HL-60 (cell line): ENCODE measurements around the gene NYNRIN.

Experiments used
- DNase-seq, 2 experiments: peaks; one replicate each; pipeline ENCODE4 v3.0.0-alpha.2; 2010 to 2020; ENCODE audit warnings: low read depth in 1 of 2, low spot score in 1 of 2
- H3K27ac ChIP-seq: fragments of 250-450 bp; sonication (Bioruptor Pico); replicated peaks from 2 replicates; pipeline ENCODE4 v1.5.1; 2020; ENCODE audit warnings: mild to moderate bottlenecking, moderate library complexity
- H3K27me3 ChIP-seq: fragments of 250-450 bp; sonication (Bioruptor Pico); 2 replicates; pipeline ENCODE4 v1.5.1; 2021; ENCODE audit warnings: mild to moderate bottlenecking, moderate library complexity; ENCODE audit not compliant: insufficient read depth, poor library complexity, severe bottlenecking
- H3K4me3 ChIP-seq: replicated peaks from 2 replicates; pipeline ENCODE4 v1.5.1; 2011; ENCODE audit warnings: mild to moderate bottlenecking, control low read depth, low read length; ENCODE audit not compliant: insufficient read depth
- GABPA ChIP-seq: IDR thresholded peaks from 2 replicates; pipeline ENCODE4 v1.6.1; 2012; ENCODE audit warnings: low read depth
- POLR2AphosphoS5 ChIP-seq: IDR thresholded peaks from 2 replicates; pipeline ENCODE4 v1.6.1; 2012; ENCODE audit warnings: low read depth
- SPI1 ChIP-seq: IDR thresholded peaks from 2 replicates; pipeline ENCODE4 v1.6.1; 2012; ENCODE audit warnings: low read depth, mild to moderate bottlenecking, borderline replicate concordance
- TF ChIP-seq, protein P1 (sequence below): IDR thresholded peaks from 2 replicates; pipeline ENCODE4 v1.6.1; 2012; ENCODE audit warnings: low read depth; ENCODE audit not compliant: insufficient replicate concordance
- TF ChIP-seq, protein P2 (sequence below): IDR thresholded peaks from one replicate; pipeline ENCODE4 v1.5.1; 2011; ENCODE audit warnings: low read length, control low read depth, inconsistent platforms; ENCODE audit not compliant: insufficient read depth

The NYNRIN gene

DNA sequence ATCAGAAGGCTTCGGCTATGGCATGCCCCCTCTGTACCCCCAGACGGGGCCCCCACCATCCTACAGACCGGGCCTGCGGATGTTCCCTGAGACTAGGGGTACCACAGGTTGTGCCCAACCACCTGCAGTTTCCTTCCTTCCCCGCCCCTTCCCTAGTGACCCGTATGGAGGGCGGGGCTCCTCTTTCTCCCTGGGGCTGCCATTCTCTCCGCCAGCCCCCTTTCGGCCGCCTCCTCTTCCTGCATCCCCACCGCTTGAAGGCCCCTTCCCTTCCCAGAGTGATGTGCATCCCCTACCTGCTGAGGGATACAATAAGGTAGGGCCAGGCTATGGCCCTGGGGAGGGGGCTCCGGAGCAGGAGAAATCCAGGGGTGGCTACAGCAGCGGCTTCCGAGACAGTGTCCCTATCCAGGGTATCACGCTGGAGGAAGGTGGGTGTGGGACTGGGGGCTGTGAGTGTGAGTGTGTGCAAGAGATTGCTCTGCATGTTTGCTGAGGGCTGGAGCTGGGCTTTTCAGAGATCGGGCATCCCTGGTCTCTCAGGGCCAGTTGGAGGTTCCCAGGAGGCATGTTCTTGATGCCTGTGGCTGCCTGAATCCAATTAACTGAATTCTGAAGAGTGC lies 22.2 kb upstream of the NYNRIN start:
- no peak overlapping the region for H3K27ac ChIP-seq
- DNase-seq = no peak
- H3K4me3 ChIP-seq = no peak overlapping the region
- no peaks in the 10 kb centered on the region for H3K27me3 ChIP-seq
- TF ChIP-seq GABPA (no peak), SPI1 (no peak), POLR2AphosphoS5 (no peak)
- TF ChIP-seq, protein P1, sequence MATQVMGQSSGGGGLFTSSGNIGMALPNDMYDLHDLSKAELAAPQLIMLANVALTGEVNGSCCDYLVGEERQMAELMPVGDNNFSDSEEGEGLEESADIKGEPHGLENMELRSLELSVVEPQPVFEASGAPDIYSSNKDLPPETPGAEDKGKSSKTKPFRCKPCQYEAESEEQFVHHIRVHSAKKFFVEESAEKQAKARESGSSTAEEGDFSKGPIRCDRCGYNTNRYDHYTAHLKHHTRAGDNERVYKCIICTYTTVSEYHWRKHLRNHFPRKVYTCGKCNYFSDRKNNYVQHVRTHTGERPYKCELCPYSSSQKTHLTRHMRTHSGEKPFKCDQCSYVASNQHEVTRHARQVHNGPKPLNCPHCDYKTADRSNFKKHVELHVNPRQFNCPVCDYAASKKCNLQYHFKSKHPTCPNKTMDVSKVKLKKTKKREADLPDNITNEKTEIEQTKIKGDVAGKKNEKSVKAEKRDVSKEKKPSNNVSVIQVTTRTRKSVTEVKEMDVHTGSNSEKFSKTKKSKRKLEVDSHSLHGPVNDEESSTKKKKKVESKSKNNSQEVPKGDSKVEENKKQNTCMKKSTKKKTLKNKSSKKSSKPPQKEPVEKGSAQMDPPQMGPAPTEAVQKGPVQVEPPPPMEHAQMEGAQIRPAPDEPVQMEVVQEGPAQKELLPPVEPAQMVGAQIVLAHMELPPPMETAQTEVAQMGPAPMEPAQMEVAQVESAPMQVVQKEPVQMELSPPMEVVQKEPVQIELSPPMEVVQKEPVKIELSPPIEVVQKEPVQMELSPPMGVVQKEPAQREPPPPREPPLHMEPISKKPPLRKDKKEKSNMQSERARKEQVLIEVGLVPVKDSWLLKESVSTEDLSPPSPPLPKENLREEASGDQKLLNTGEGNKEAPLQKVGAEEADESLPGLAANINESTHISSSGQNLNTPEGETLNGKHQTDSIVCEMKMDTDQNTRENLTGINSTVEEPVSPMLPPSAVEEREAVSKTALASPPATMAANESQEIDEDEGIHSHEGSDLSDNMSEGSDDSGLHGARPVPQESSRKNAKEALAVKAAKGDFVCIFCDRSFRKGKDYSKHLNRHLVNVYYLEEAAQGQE = no peak
- TF ChIP-seq, protein P2, sequence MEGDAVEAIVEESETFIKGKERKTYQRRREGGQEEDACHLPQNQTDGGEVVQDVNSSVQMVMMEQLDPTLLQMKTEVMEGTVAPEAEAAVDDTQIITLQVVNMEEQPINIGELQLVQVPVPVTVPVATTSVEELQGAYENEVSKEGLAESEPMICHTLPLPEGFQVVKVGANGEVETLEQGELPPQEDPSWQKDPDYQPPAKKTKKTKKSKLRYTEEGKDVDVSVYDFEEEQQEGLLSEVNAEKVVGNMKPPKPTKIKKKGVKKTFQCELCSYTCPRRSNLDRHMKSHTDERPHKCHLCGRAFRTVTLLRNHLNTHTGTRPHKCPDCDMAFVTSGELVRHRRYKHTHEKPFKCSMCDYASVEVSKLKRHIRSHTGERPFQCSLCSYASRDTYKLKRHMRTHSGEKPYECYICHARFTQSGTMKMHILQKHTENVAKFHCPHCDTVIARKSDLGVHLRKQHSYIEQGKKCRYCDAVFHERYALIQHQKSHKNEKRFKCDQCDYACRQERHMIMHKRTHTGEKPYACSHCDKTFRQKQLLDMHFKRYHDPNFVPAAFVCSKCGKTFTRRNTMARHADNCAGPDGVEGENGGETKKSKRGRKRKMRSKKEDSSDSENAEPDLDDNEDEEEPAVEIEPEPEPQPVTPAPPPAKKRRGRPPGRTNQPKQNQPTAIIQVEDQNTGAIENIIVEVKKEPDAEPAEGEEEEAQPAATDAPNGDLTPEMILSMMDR = no peak

DNA sequence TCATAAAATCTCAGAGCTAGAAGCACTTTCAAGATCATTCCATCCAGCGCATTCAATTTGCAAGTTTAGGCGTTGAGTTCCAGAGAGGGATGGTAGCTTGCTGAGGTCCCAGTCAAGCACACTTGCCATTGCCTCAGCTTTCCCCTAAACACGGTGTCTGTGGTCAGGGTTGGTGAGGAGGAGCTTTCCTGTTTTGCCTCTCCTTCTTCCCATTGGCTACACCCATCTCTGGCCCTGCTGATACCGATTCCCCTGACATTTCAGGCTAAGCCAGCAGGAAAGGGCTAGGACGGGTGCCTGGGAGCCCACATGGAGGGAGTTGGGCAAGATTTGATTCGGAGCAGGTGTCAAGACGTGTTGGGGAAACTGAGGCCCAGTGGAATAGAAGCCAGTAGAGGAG lies 21.7 kb upstream of the NYNRIN start:
- Histone ChIP-seq H3K4me3 (no peak overlapping the region), H3K27ac (no peak overlapping the region), H3K27me3 (no peaks in the 10 kb centered on the region)
- TF ChIP-seq, protein P2 = no peak
- no peak for TF ChIP-seq SPI1
- TF ChIP-seq, protein P1 = no peak
- no peak for TF ChIP-seq GABPA
- TF ChIP-seq POLR2AphosphoS5 = no peak
- no peak for DNase-seq

DNA sequence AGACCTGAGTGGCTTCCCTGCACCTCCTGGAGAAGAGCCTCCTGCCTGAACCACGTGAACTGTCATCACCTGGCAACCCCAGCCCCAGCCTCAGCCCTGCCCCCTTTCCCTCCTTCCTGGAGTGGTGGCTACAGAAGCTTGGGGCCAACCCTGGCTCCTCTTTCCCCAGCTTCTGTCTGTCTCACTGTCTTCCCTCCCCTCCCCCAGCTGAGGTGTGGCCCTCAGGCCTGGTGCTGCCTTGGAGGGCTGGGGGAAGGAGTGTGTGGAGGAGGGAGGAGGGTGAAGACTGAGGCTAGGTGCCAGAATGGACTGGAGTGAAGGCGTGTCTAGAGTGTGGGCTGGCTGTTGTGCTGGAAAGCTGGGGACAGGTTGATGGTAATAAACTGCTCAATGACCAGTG lies 21.1 kb upstream of the NYNRIN start:
- H3K27me3 ChIP-seq = no peaks in the 10 kb centered on the region
- no peak overlapping the region for H3K4me3 ChIP-seq
- TF ChIP-seq GABPA (no peak), POLR2AphosphoS5 (no peak), SPI1 (no peak)
- TF ChIP-seq, protein P1 = no peak
- TF ChIP-seq, protein P2 = no peak
- DNase-seq = no peak
- no peak overlapping the region for H3K27ac ChIP-seq
